Measurements from ENCODE around the gene GARIN5A. TPM values are rescaled to one million over a fixed set of nuclear protein-coding genes. Genes with fewer than 3 reads are reported as not detected.

GARIN5A gene
- polyA plus RNA-seq, 1 donor (not counting 4 experiments of a cell fraction or from before 2014, with no cell fraction given), result 0.37 TPM

DNA sequence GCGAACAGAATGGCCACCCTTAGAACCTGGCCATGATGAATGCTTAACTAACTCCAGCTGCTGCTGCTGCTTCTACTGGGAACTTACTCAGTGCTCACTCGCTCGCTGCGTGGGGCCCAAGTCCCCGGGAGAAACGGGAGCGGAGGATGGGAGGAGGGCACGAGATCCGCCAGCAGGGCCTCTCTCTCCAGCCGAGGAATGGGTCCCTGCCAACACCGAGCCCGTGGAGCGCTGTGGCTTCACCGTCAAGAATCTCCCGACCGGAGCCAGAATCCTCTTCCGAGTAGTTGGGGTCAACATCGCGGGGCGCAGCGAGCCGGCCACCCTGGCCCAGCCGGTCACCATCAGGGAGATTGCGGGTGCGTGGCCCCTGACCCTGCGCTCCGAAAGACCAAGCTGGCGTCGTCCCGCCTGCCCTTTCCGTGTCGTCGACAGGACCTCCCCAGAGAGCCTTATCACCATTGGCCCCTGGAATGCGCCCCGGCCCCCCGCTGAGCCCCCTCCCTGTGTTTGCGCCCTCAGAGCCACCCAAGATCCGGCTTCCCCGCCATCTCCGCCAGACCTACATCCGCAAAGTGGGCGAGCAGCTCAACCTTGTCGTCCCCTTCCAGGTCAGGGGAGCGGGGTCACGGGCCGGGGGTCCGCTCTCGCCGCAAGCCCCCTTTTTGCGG lies 18.1 kb downstream of the GARIN5A start:
- Histone ChIP-seq H3K36me3 (ENCODE audit: control insufficient read depth in 2 of 2, extremely low read depth in 1 of 2, insufficient read depth in 2 of 2, low read length in 2 of 2) (no peaks in the 10 kb centered on the region), H3K9ac (ENCODE audit: control insufficient read depth, extremely low read depth, insufficient read depth, low read length) (no peak overlapping the region), H3K4me1 (ENCODE audit: control insufficient read depth, extremely low read depth, insufficient read depth, low read length) (no peaks in the 10 kb centered on the region), H3K79me2 (ENCODE audit: control insufficient read depth, insufficient read depth, low read length) (no peaks in the 10 kb centered on the region), H4K20me1 (ENCODE audit: control insufficient read depth, extremely low read depth, insufficient read depth, low read length) (no peaks in the 10 kb centered on the region), H2AFZ (ENCODE audit: control insufficient read depth, low read length) (no peak overlapping the region), H3K4me2 (ENCODE audit: control insufficient read depth, extremely low read depth, insufficient read depth, low read depth, low read length) (no peak overlapping the region), H3K4me3 (ENCODE audit: control insufficient read depth in 2 of 3, extremely low read depth in 1 of 3, insufficient read depth in 2 of 3, low read depth in 1 of 3, low read length in 3 of 3) (no peak overlapping the region), H3K27me3 (ENCODE audit: control insufficient read depth, extremely low read depth, insufficient read depth, low read length) (no peaks in the 10 kb centered on the region), H3K9me1 (ENCODE audit: control insufficient read depth, extremely low read depth, insufficient read depth, low read length) (no peaks in the 10 kb centered on the region), H3K27ac (ENCODE audit: control insufficient read depth, insufficient read depth, low read length) (no peak overlapping the region), H3K9me3 (ENCODE audit: control insufficient read depth, low read depth, low read length) (no peaks in the 10 kb centered on the region)
- no peak for DNase-seq (ENCODE audit: low read depth, low spot score)
- FAIRE-seq, result no peak
- TF ChIP-seq, protein P1, sequence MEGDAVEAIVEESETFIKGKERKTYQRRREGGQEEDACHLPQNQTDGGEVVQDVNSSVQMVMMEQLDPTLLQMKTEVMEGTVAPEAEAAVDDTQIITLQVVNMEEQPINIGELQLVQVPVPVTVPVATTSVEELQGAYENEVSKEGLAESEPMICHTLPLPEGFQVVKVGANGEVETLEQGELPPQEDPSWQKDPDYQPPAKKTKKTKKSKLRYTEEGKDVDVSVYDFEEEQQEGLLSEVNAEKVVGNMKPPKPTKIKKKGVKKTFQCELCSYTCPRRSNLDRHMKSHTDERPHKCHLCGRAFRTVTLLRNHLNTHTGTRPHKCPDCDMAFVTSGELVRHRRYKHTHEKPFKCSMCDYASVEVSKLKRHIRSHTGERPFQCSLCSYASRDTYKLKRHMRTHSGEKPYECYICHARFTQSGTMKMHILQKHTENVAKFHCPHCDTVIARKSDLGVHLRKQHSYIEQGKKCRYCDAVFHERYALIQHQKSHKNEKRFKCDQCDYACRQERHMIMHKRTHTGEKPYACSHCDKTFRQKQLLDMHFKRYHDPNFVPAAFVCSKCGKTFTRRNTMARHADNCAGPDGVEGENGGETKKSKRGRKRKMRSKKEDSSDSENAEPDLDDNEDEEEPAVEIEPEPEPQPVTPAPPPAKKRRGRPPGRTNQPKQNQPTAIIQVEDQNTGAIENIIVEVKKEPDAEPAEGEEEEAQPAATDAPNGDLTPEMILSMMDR (optimal IDR thresholded peaks at IDR 0.05 in 1 of 3, IDR thresholded peaks at IDR 0.05 in 1 of 3, conservative IDR thresholded peaks at IDR 0.05 in 1 of 3; ENCODE audit: extremely low read depth in 1 of 3, insufficient read depth in 2 of 3, low read length in 3 of 3), result no peak
- no peak for TF ChIP-seq EZH2 (IDR thresholded peaks at IDR 0.05; ENCODE audit: low read length)
- dilution Hi-C loops (cut with MboI; ENCODE audit: extremely low pct_ligation_motif_present, low sequenced_read_pairs), result no loop called here

DNA sequence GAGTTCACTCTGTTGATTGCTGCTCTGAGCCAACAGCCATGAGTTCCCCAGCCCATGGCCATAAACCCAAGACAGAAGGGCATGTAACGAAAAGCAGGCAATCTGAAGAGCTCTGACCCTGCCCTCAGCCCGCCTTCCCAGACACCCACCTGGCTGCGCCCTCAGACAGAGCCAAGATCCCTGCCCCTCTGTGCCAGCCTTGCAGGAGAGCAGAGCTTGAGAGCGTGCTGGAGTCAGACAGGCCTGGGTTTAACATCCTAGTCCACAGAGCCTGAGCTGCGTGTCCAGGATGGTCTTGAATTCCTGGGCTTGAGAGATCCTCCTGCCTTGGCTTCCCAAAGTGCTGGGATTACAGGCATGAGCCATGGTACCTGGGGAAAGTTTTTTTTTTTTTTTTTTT lies 19.3 kb downstream of the GARIN5A start:
- dilution Hi-C loops (cut with MboI; ENCODE audit: extremely low pct_ligation_motif_present, low sequenced_read_pairs), result no loop called here
- Histone ChIP-seq H3K9ac (ENCODE audit: control insufficient read depth, extremely low read depth, insufficient read depth, low read length) (no peak overlapping the region), H3K27me3 (ENCODE audit: control insufficient read depth, extremely low read depth, insufficient read depth, low read length) (no peaks in the 10 kb centered on the region), H3K4me1 (ENCODE audit: control insufficient read depth, extremely low read depth, insufficient read depth, low read length) (no peaks in the 10 kb centered on the region), H3K9me1 (ENCODE audit: control insufficient read depth, extremely low read depth, insufficient read depth, low read length) (no peaks in the 10 kb centered on the region), H3K4me2 (ENCODE audit: control insufficient read depth, extremely low read depth, insufficient read depth, low read depth, low read length) (no peak overlapping the region), H3K79me2 (ENCODE audit: control insufficient read depth, insufficient read depth, low read length) (no peaks in the 10 kb centered on the region), H3K27ac (ENCODE audit: control insufficient read depth, insufficient read depth, low read length) (no peak overlapping the region), H3K4me3 (ENCODE audit: control insufficient read depth in 2 of 3, extremely low read depth in 1 of 3, insufficient read depth in 2 of 3, low read depth in 1 of 3, low read length in 3 of 3) (no peak overlapping the region), H4K20me1 (ENCODE audit: control insufficient read depth, extremely low read depth, insufficient read depth, low read length) (no peaks in the 10 kb centered on the region), H2AFZ (ENCODE audit: control insufficient read depth, low read length) (no peak overlapping the region), H3K36me3 (ENCODE audit: control insufficient read depth in 2 of 2, extremely low read depth in 1 of 2, insufficient read depth in 2 of 2, low read length in 2 of 2) (no peaks in the 10 kb centered on the region), H3K9me3 (ENCODE audit: control insufficient read depth, low read depth, low read length) (no peaks in the 10 kb centered on the region)
- FAIRE-seq (no peak), DNase-seq (ENCODE audit: low read depth, low spot score) (no peak)
- TF ChIP-seq EZH2 (IDR thresholded peaks at IDR 0.05; ENCODE audit: low read length), result no peak
- TF ChIP-seq, protein P1 (optimal IDR thresholded peaks at IDR 0.05 in 1 of 3, IDR thresholded peaks at IDR 0.05 in 1 of 3, conservative IDR thresholded peaks at IDR 0.05 in 1 of 3; ENCODE audit: extremely low read depth in 1 of 3, insufficient read depth in 2 of 3, low read length in 3 of 3), result no peak
